ENCODE data around the gene TRIM24.

DNA sequence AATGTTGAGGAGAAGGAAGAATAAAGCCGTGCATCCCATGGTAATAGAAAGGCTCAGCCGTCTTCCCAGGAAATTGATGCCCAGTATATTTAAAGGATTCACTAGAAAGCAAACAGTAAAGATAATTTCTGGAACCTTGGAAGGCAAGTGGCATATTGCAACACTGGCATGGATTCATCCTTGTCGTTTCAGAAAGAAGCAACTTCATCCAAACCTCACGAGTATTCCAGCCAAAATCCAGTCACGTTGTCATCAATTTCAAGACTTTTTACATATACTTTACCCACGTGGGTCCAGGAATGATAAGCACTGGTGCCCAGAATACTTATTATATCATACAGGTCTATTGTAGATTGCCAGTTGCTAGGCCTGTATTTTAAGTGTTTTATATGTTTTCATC is 167.3 kb downstream of the TRIM24 start:
- TF ChIP-seq, protein P1, sequence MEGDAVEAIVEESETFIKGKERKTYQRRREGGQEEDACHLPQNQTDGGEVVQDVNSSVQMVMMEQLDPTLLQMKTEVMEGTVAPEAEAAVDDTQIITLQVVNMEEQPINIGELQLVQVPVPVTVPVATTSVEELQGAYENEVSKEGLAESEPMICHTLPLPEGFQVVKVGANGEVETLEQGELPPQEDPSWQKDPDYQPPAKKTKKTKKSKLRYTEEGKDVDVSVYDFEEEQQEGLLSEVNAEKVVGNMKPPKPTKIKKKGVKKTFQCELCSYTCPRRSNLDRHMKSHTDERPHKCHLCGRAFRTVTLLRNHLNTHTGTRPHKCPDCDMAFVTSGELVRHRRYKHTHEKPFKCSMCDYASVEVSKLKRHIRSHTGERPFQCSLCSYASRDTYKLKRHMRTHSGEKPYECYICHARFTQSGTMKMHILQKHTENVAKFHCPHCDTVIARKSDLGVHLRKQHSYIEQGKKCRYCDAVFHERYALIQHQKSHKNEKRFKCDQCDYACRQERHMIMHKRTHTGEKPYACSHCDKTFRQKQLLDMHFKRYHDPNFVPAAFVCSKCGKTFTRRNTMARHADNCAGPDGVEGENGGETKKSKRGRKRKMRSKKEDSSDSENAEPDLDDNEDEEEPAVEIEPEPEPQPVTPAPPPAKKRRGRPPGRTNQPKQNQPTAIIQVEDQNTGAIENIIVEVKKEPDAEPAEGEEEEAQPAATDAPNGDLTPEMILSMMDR (IDR thresholded peaks at IDR 0.05), result no peak
- no peak for TF ChIP-seq POLR2A (IDR thresholded peaks at IDR 0.05)
